Epithelial cell of esophagus (primary cell): ENCODE data around the gene RTN4RL2.
A peak's percentile ranks its signal among the peaks of the same experiment; 100 is the strongest.
"Not testable (repeated sequence)": the region's sequence is repeated elsewhere in the genome, so short reads cannot be mapped to it uniquely, and the experiment has no call there.

Source experiments
- DNase-seq: peaks from one replicate; pipeline ENCODE4 v3.0.0; 2010; ENCODE audit warnings: low read depth
- H3K4me3 ChIP-seq: 2 replicates; pipeline ENCODE4 v1.5.1; 2011; ENCODE audit warnings: mild to moderate bottlenecking, low read length, control low read depth
- CTCF ChIP-seq: IDR thresholded peaks from 2 replicates; pipeline ENCODE4 v1.5.1; 2011; ENCODE audit warnings: low read depth, mild to moderate bottlenecking, low read length, control low read depth, inconsistent platforms; ENCODE audit not compliant: insufficient read depth; ENCODE audit errors: missing control alignments

RTN4RL2 gene

DNA sequence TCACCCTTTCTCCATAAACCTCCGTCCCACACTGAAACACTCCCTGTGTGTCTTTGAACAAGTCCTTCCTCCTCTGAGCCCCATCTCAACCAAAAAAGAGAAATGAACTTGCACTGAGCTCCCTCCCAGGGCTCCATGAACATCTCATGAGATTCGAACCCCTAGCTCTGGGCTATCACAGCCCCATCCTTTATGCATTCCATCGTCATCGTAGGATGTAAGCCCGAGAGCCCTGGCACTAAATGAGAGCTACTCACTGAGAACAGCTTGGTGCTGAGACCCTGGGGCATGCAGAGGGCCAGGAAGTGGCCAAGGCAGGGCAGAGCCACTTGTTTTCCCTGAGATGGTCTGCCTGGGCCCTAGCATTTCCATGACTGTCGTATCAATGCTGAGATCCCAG lies 20.5 kb upstream of the RTN4RL2 start:
- no peak for DNase-seq
- H3K4me3 ChIP-seq = no peak overlapping the region
- no peak for TF ChIP-seq CTCF

GRCh38 chr11:57440744-57441414 lies 19.4 kb upstream of the RTN4RL2 start:
- DNase-seq = no peak
- H3K4me3 ChIP-seq = no peak overlapping the region
- no peak for TF ChIP-seq CTCF

- no peak overlapping the region for H3K4me3 ChIP-seq
- no peak for DNase-seq
- TF ChIP-seq CTCF = no peak
These were observed 15.8 kb upstream of the RTN4RL2 start for GRCh38 chr11:57444362-57445121.

DNA sequence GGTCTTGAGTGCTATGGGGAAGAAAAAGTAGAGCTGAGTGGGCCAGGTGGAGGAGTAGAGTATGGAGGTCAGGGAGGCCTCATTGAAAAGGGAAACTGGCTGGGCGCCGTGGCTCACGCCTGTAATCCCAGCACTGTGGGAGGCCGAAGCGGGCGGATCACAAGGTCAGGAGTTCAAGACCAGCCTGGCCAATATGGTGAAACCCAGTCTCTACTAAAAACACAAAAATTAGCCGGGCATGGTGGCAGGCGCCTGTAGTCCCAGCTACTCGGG lies 15.3 kb upstream of the RTN4RL2 start:
- H3K4me3 ChIP-seq, DNase-seq: not testable (repeated sequence)

- DNase-seq = no peak
- no peak overlapping the region for H3K4me3 ChIP-seq
- no peak for TF ChIP-seq CTCF
These were observed 14.3 kb upstream of the RTN4RL2 start for GRCh38 chr11:57446055-57446454.

- no peak for TF ChIP-seq CTCF
- no peak overlapping the region for H3K4me3 ChIP-seq
- DNase-seq = no peak
These were observed 6.7 kb upstream of the RTN4RL2 start for GRCh38 chr11:57453543-57454177.

DNA sequence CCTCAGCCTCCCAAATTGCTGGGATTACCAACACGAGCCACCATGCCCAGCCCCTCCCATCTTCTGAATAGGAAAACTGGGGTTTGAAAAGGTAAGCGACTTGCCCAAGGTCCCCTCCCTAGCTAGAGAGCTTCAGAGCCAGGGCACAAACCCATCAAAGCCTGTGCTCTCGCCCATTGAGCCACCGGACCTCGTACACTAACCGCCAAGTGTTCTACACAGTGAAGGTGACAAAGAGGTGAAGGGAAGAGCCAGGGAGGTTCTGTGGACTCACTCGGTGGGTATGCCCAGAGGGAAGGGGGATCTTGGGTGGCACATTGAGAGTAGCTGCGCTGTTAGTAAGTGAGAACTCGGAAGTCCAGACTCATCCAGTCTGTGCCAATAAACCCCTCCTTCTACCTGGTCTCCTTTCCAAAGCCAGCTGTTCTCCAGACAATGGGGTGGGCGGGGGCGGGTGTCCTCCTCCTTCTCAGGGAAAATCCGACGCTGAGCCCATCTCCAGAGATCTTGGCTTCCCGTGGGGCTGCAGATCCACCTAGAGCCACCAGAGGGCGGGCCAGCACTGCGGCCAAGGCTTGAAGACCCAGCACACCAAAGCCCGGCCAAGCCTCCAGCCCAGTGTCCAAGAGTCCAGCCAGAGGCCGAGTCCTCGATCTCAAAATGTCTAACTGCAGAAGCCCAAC lies 3.2 kb upstream of the RTN4RL2 start:
- peak; percentile 71 for DNase-seq
- TF ChIP-seq CTCF = peak; percentile 97
- H3K4me3 ChIP-seq = no peak overlapping the region
